A673 (cell line): ENCODE data around the gene MYH2. TPM values are rescaled to one million over a fixed set of nuclear protein-coding genes. Genes with fewer than 3 reads are reported as not detected.

ENCODE experiments used
- BruUV-seq: library from RNA; stranded (reverse); fragments of 400-500 nt; replicated peaks from 2 replicates; lab custom pipeline; 2021; lab: Mats Ljungman, UMichigan
- CTCF ChIA-PET: fragments of 300-600 bp; sonication (Branson Sonifier 250); formaldehyde crosslinking; loops from one replicate; lab custom pipeline; 2022; ENCODE audit warnings: antibody characterized with exemption; lab: Charles Lee
- POLR2A ChIA-PET: fragments of 300-600 bp; sonication (Branson Sonifier 250); formaldehyde crosslinking; loops from one replicate; lab custom pipeline; 2022; ENCODE audit warnings: antibody characterized with exemption; ENCODE audit not compliant: low non-redundant PET; lab: Charles Lee
- DNase-seq: peaks from one replicate; pipeline ENCODE4 v3.0.0-alpha.2; 2015; ENCODE audit warnings: low spot score
- H3K27ac ChIP-seq: fragments of 200-600 bp; sonication (generic); 2 replicates; pipeline ENCODE4 v1.5.1; 2016; ENCODE audit warnings: mixed run types, low read depth, mild to moderate bottlenecking, mixed read lengths, antibody characterized with exemption, low read length; ENCODE audit not compliant: poor library complexity, severe bottlenecking
- H3K27me3 ChIP-seq: fragments of 200-600 bp; sonication (generic); replicated peaks from 2 replicates; pipeline ENCODE4 v1.6.1; 2017; ENCODE audit warnings: mixed run types, low read depth, mild to moderate bottlenecking, mixed read lengths, antibody characterized with exemption, low read length; ENCODE audit not compliant: insufficient read depth, poor library complexity
- H3K36me3 ChIP-seq: fragments of 200-600 bp; sonication (generic); 2 replicates; pipeline ENCODE4 v1.6.1; 2016; ENCODE audit warnings: mixed run types, mild to moderate bottlenecking, mixed read lengths, antibody characterized with exemption, low read length; ENCODE audit not compliant: insufficient read depth, poor library complexity, severe bottlenecking
- H3K4me1 ChIP-seq: fragments of 200-600 bp; sonication (generic); 2 replicates; pipeline ENCODE4 v1.6.1; 2017; ENCODE audit warnings: mixed run types, mild to moderate bottlenecking, mixed read lengths, antibody characterized with exemption, low read length; ENCODE audit not compliant: insufficient read depth, poor library complexity, severe bottlenecking
- H3K4me3 ChIP-seq: fragments of 200-600 bp; sonication (generic); 2 replicates; pipeline ENCODE4 v1.5.1; 2016; ENCODE audit warnings: low read depth, mixed run types, mild to moderate bottlenecking, mixed read lengths, low read length; ENCODE audit not compliant: poor library complexity, severe bottlenecking
- H3K9me3 ChIP-seq: fragments of 200-600 bp; sonication (generic); 2 replicates; pipeline ENCODE4 v1.6.1; 2016; ENCODE audit warnings: mixed run types, low read depth, mild to moderate bottlenecking, mixed read lengths, antibody characterized with exemption, low read length; ENCODE audit not compliant: poor library complexity, severe bottlenecking
- CTCF ChIP-seq: fragments of 300-800, 200-600 bp; sonication (generic); conservative IDR thresholded peaks from 2 replicates; pipeline ENCODE4 v1.5.1; 2017; ENCODE audit warnings: low read depth, mild to moderate bottlenecking, antibody characterized with exemption, low read length, moderate library complexity, mixed read lengths
- EZH2 ChIP-seq: fragments of 200-600 bp; sonication (generic); IDR thresholded peaks from 2 replicates; pipeline ENCODE4 v1.6.1; 2017; ENCODE audit warnings: borderline replicate concordance, low read depth, mild to moderate bottlenecking, mixed read lengths, antibody characterized with exemption, low read length; ENCODE audit not compliant: poor library complexity, severe bottlenecking
- intact Hi-C: fragments of 100-400 bp; cut with micrococcal nuclease; formaldehyde crosslinking; loops from one replicate; pipeline ENCODE4 v1.10.0; 2022; ENCODE audit not compliant: unreplicated experiment
- total RNA-seq: library from RNA; stranded (reverse); gene quantifications from 2 replicates; pipeline ENCODE4 v1.2.3, GENCODE V29; 2021

Gene MYH2
- total RNA-seq, 1 experiment from 2014 or later, result 0.54 TPM

DNA sequence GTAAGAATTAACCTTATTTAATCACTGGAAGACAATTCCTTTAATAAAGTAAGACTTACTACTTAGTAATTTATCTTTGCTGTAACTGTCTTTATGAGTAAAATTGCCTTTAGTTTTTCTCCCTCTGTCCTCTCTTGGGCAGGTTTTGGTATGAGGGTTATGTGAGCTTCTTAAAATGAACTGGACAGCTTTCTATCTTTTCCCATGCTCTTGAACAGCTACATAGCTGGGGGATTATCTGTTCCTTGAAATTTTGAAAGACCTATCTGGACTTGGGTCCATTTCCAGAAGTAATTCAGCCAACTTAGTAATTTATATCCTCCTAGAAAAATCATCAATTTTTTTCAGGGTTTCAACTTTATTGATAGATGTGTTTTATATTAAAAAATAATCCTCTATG lies 27.5 kb downstream of the MYH2 start:
- Histone ChIP-seq H3K9me3 (no peaks in the 10 kb centered on the region), H3K4me1 (no peaks in the 10 kb centered on the region), H3K27me3 (peaks cover 33% of the 10 kb centered on the region), H3K27ac (no peak overlapping the region), H3K36me3 (no peaks in the 10 kb centered on the region), H3K4me3 (no peak overlapping the region)
- no TSS peak for BruUV-seq
- TF ChIP-seq EZH2 (no peak), CTCF (no peak)
- ChIA-PET CTCF (no interaction called here), POLR2A (no interaction called here)
- intact Hi-C loops, result no loop called here
- no peak for DNase-seq

GRCh38 chr17:10518271-10519037 lies 31.0 kb downstream of the MYH2 start, which contains the start of gene MYH1:
Gene MYH1, minus strand, starts transcription at chr17:10518542. Its CDS starts 1,900 bp downstream, at chr17:10516642.
- no TSS peak for BruUV-seq
- Histone ChIP-seq H3K4me3 (no peak within 1 kb of the TSS), H3K27ac (no peak within 1 kb of the TSS), H3K36me3 (no peaks in the 10 kb centered on the region), H3K4me1 (no peaks in the 10 kb centered on the region), H3K9me3 (no peaks in the 10 kb centered on the region), H3K27me3 (peaks cover 33% of the 10 kb centered on the region)
- no peak for TF ChIP-seq CTCF
- no peak for TF ChIP-seq EZH2
- DNase-seq, result no peak
- CTCF ChIA-PET, result no interaction called here
- intact Hi-C loops, result no loop called here
- POLR2A ChIA-PET, result no interaction called here

GRCh38 chr17:10516638-10517037 lies 32.8 kb downstream of the MYH2 start:
- no peaks in the 10 kb centered on the region for H3K4me1 ChIP-seq
- no peak overlapping the region for H3K4me3 ChIP-seq
- ChIA-PET CTCF (no interaction called here), POLR2A (no interaction called here)
- no peaks in the 10 kb centered on the region for H3K9me3 ChIP-seq
- no peak for TF ChIP-seq EZH2
- TF ChIP-seq CTCF, result no peak
- intact Hi-C loops, result no loop called here
- no peak overlapping the region for H3K27ac ChIP-seq
- BruUV-seq, result no TSS peak
- H3K27me3 ChIP-seq, result peaks cover 26% of the 10 kb centered on the region
- no peaks in the 10 kb centered on the region for H3K36me3 ChIP-seq
- DNase-seq, result no peak
